ENCODE data around the gene NME1.
"Not testable (repeated sequence)": the region's sequence is repeated elsewhere in the genome, so short reads cannot be mapped to it uniquely, and the experiment has no call there.

The NME1 gene

GRCh38 chr17:51153210-51154072 is at the start of gene NME1:
TSS of gene NME1 (plus strand) at chr17:51153559. CDS start at chr17:51155655, 2,096 bp downstream.
- DNase-seq = peak; percentile 98

GRCh38 chr17:51107778-51108177 is 45.6 kb upstream of the NME1 start:
- no peak for DNase-seq

- peak; percentile 78 for DNase-seq
Measured at GRCh38 chr17:51112303-51113222, 40.8 kb upstream of the NME1 start.

- no peak for DNase-seq
Measured at GRCh38 chr17:51115179-51115578, 38.2 kb upstream of the NME1 start.

GRCh38 chr17:51118330-51119195 is 34.8 kb upstream of the NME1 start:
- peak; percentile 4 for DNase-seq

DNA sequence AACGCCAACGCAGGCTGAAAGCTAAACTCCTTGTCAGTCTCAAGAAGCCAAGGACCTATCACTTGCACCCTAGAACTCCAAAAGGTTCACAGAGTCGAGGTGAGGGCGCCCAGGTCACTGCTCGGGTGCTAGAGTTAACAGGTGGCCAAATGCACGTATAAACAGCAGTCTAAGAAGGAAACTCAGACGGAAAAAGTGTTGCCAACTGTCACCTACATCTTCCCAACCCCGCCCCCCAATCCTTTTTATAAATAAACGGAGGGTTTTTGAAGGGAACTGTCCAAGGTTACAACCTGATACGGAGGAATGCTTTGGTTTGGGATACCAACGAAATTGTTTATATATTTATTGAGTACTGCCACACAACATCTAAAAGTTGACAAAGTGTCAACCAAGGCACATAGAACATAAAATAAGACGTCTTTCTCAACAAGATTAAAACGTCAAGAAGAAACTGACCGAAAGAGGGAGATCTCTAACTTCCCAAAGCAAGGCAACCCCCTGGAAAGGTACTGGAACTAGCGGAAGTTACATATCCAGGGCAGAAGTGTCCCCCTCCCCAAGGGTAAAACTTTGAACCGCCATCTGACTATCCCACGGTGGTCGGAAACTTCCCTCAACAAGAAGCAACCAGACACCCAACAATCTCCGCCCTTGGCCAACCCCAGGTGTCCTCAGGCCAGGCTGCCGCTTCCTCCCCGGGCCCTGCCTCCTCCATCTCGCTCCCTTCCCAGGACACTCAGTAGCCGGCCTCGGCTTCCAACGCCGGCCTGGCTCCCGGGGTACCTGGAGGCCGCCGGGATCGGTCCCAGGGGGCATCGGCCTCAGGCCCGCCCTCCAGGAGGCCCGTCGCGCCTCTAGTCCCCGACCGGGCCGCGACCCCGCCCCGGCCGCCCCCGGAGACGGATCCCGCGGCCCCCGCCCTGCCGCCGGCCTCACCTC is 33.7 kb upstream of the NME1 start:
- DNase-seq = peak; percentile 16

DNA sequence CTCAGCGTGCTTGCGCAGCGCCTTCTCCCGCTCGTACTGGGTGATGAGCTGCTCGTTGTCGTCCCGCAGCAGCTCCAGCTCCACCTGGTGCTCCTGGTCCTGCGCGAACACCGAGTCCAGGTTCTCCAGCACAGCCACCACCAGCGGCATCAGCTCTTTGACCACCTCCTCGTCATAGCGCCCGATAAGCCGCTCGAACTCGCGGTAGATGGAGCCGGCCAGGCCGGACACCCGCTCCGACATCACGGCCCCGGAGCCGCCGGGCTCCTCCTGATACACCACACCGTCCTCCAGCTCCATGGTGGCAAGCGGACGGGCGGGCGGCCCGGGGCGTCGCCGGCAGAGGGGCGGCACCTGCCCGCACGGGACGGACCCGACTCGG is 33.0 kb upstream of the NME1 start:
- no peak for DNase-seq

- peak; percentile 81 for DNase-seq
Measured at GRCh38 chr17:51120739-51121619, 32.4 kb upstream of the NME1 start, which contains the start of gene SPAG9. TSS of gene SPAG9 (minus strand) at chr17:51120868. CDS start at chr17:51120656, 212 bp downstream.

DNA sequence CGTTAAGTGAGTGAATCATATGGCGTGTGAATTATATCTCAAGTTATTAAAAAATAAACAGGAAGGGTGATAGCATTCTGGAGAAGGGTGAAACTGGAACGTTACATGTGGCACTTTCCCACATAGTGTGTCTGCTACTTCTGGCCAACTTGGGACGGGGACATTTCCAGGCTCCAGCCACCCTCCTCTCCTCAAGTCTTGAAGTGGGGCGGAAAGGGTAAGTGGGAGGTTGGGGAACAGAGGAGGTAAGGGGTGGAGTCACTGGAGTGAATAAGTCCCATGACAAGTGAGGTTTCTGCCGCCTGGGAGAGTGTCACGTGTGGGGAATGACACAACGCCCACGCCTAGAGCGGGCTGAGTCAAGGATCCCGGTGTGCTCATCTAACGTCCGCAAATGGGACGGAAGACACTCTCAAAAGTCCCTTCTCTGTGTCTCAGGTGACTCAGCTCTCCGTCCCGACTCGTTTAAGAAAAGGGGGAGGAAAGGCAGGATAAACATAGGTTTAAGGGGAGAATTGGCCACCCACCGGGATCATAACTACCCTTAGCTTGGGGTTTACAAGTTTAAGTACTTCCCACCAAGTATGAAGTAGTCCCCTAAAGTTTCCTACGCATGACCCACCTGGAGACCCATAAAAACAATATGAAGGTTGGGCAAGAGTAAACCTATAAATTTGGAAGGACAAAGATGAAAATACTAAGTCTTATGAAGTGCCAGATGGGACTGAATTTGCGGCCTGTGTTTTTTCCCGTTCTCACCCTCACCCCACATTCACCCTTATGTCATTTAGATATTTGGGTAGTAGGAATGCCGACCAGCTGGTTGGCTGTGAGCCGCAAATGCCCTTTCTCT is 31.5 kb upstream of the NME1 start:
- DNase-seq = peak; percentile 90

GRCh38 chr17:51122473-51123115 is 30.8 kb upstream of the NME1 start:
- DNase-seq = not testable (repeated sequence)

GRCh38 chr17:51124640-51125503 is 28.5 kb upstream of the NME1 start:
- DNase-seq = no peak

GRCh38 chr17:51128076-51128475 is 25.3 kb upstream of the NME1 start:
- no peak for DNase-seq

DNA sequence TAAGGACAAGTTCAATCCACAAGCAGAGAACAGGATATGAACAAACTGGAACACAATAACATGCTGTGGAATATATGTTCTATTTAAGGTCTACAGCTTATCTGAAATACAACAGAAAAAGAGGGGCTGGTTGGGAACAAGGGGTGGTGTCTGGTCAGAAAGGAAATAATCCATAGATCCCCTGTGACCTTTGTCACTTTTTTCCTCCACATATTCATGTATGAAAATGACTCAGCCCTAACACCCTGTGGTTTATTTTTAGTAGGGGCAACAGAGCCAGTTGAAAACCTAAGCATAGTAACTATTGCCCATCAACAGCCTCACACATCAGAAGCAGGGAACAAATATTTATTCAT is 20.4 kb upstream of the NME1 start:
- DNase-seq = no peak

GRCh38 chr17:51133365-51133764 is 20.0 kb upstream of the NME1 start:
- DNase-seq = no peak

DNA sequence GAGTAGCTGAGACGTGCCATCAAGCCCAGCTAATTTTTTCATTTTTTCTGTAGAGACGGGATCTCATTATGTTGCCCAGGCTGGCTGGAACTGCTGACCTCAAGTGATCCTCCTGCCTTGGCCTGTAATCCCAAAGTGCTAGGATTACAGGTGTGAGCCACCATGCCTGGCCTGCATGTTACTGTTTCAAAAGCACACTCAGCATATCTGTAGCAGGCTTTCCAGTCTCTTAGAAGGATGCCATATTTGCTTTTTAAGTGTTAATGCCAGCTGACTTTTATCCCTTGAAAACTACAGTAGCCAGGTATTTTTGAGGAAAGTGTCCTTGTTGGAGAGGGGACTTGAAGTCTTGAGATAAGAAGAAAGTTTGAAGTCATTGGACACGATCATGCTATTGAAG is 17.4 kb upstream of the NME1 start:
- no peak for DNase-seq

DNA sequence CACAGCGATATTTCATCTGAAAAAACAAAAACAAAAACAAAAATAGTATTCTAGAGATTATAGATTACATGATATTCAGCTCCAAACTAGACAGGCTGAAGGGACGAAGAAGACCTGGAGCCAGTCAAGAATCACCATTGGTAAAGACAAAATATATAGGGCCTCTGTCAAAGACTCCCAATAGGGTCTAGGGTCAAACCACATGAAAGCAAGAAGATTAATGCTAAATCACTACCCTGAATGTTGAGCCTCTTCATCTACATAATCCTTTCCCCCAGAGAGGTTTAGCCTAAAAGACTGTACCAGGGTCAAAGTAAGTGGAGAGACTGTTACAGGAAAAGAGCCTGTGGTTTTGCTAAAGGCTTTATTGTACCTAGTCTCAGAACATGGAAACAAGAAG is 10.8 kb upstream of the NME1 start:
- DNase-seq = no peak

GRCh38 chr17:51144266-51145022 is 8.9 kb upstream of the NME1 start:
- DNase-seq = no peak
